NCI-H2081 (cell line): ENCODE results near the gene MOSPD3.
A peak's percentile ranks its signal among the peaks of the same experiment; 100 is the strongest.
"Not testable (repeated sequence)": the region's sequence is repeated elsewhere in the genome, so short reads cannot be mapped to it uniquely, and the experiment has no call there.

Experiments used
- DNase-seq, 2 experiments: peaks; one replicate each; lab custom pipeline; 2025; lab: John Stamatoyannopoulos, UW

Gene MOSPD3, protein sequence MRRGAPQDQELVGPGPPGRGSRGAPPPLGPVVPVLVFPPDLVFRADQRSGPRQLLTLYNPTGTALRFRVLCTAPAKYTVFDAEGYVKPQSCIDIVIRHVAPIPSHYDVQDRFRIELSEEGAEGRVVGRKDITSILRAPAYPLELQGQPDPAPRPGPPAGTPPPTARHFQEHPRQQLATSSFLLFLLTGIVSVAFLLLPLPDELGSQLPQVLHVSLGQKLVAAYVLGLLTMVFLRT

GRCh38 chr7:100611983-100612729, at the start of gene MOSPD3:
MOSPD3 (plus strand) TSS chr7:100612540; CDS start chr7:100612792, 252 bp downstream.
- peak; percentile 99 to 100 for DNase-seq

- DNase-seq: no peak
These were observed 49.2 kb upstream of the MOSPD3 start for GRCh38 chr7:100563100-100563564.

DNA sequence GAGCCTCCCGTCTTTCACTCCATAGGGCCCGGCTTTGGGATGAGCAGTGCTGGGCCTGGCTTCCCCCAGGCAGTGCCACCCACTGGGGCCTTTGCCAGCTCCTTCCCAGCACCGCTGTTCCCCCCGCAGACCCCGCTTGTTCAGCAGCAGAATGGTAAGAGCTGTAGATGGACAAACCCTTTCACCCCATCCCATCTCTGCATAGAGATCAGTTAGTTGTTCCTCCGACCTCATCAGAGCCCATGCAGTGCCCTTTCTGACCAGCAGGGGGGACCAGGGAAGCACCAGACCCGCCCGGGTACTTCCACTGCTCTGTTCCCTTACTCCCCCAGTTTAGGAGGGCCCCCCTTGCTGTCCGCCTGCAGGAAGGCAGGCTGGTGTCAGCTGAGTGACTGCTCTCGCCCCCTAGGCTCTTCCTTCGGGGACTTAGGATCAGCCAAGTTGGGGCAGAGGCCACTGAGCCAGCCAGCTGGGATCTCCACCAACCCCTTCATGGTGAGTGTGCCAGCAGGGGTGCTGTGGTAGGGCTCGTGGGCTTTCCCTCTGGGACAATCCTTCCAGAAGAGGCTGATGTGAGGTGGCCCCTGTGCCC, 48.4 kb upstream of the MOSPD3 start:
- peak; percentile 50 to 59 for DNase-seq

DNA sequence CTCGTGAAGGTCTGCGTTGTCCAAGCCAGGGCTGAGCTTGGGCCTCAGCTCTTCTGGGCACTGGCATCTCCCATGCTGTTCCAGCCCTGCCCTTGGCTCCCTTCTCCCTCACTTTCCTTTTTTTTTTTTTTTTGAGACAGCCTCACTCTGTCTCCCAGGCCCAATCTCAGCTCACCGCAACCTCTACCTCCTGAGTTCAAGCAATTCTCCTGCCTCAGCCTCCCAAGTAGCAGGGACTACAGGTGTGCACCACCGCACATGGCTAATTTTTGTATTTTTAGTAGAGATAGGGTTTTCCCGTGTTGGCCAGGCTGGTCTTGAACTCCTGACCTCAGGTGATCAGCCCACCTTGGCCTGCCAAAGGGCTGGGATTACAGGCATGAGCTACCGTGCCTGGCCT, 47.9 kb upstream of the MOSPD3 start:
- DNase-seq: not testable (repeated sequence)

DNA sequence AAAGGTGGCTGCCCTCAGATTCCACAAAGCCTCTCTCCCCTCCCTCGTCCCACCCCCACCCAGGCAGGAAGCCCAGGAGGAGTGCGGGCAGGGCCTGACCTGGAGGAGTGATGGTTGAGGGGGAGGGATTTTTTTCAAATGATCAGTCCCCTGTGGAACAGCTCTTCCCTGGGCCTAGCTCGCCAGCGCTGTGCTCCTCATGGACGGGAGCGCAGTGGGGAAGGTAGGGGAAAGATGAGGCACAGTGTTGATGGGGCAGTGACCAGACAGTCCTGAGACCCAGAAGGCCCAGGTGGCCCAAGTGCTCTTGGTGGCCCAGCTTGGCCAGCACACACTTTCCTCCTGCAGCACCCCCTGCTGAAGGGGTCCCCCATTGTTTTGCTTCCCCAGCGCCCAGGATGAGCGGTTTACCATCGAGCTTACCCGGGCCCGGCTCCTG, 47.2 kb upstream of the MOSPD3 start:
- DNase-seq: no peak

DNA sequence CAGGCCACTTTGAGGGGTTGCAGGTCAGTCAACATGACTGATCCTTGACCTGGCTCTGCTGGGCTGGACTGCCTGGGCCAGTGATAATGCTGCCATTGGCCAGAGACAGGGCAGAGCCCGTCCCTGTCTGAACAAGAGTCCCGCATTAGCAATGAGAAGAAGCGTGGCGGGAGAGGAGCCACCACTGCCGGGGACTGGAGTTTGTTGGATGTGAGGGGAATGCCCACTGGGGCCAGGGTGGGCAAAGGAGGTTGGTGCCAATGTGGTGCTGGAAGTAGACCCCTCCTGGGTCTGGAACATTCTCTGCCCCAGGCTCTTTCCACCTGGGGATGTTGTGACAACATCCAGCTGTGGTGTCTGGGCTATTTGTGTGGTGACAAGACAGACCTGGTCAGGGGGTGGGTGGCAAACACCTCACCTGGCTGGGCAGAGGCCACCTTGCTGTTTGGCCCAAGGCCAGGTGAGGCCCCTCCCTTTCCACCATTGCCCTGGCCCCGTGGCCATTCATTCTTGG, 46.3 kb upstream of the MOSPD3 start:
- no peak for DNase-seq

- no peak for DNase-seq
These were observed 45.2 kb upstream of the MOSPD3 start for GRCh38 chr7:100567031-100567730.

- no peak for DNase-seq
These were observed 44.6 kb upstream of the MOSPD3 start for GRCh38 chr7:100567751-100568175.

- no peak for DNase-seq
These were observed 44.0 kb upstream of the MOSPD3 start for GRCh38 chr7:100568176-100568895.

DNA sequence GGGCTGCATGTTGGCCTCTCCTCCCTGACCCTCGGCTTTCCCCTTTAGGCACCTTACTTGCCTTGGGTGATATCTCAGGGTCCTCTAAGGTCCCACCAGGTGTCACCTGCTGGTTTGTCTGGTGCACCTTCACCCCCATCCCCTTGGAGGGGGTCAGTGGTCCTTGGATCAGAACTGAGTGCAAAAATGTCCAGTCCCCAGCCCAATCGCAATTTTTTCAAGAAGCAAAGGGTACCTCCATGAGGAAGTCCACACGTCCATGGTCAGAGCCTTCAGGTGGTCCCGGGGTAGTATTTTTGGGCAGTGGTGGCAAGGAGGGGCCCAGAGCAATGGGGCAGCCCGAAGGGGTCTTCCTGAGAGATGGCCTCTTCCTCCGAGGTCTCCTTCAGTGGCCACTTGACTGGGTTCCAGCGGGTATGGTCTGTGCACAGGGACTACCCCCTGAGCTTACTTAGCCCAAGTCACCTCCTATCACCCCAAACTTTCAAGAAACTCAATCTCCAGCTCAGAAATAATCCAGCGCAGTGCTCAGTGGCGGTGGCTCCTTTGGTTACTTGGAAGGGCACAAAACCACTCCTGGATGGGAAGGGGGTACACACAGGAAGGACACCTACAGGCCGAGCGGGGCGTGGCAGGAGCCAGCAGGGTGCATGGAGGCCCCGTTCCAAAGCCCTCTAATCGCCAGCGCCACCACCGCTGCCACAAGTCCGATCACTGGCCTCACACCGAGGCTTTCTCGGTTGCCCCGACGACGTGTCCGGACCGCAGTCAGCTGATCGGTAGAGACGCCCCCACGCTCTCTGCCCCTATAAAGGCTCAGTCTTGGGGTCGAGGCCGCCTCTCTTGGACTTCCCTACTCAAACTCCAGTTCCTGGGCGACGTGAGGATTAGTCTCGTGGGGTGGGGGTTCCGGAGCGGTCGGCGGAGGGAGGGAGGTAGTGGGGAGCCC, 43.2 kb upstream of the MOSPD3 start:
- peak; percentile 33 to 34 for DNase-seq

DNA sequence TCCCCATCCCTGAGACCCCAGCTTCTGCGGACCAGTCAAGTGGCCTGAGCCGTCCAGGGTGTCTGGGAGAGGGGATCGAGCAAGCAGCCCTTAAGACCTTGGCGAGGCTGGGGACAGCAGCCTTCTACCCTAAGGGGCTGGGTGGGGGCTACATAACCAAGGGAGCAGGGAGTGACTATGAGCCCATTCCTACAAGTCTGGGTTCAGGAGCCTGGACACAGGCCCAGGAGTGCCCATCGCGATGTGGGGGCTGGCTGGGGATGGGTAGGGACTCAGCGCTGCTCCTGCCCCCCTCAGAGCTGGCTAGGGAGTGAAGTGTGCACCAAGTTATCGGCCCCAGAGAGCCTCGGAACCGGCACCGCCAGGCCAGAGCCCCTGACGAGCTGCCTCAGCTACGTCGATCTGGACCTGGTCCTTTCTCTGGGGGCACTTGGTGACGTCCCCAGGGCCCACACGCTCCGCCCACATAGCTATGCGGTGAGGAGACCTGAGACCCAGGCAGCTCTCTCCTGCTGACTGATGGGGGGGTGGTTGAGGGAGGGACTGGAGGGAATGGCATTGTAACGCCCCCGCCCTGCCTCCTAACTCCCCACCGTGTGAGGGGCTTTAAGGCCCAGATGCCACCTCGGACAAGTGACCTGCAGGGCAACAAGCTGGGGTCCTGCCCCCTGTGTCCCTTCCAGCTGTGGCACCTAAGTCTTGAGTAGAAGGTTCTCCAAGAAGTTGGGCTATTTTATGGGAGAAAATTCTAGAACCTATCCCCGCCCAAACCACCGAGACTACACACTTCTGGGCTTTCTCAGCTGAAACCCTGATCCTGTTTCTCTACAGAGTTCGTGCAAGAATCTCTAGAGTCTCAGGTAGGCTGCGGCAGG, 41.1 kb upstream of the MOSPD3 start:
- DNase-seq: no peak

GRCh38 chr7:100571829-100572116, 40.6 kb upstream of the MOSPD3 start:
- no peak for DNase-seq

DNA sequence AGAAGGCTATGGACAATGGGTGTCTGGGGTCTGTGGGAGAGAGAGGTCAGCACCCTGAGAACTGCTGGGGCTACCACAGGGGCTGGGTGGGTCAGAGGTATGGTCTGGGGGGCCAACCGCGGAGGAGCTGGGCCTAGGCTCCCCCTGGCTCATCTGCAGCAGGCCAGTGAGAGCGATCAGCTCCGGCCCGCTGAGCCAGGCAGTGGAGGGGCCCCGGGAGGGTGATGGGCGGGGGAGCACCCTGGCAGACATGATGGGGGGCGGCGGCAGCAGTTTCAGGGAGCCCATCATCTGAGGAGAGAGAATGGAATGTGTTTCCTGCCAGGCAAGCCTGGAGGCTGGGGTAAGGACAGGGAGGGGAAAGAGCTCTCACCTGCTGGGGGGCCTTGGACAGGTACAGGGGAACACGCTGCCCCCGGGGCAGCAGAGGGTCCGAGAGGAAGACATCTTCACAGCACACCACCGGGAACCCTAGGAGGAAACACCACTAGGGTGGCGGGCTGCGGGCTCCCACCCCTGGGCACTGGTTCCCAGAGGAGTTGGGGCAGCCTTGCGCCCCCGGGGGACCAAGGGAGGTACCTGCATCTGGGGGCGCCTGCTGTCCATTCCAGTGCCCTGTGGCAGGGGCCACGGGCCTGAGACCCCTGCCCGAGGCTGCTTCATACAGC, 39.9 kb upstream of the MOSPD3 start:
- no peak for DNase-seq

DNA sequence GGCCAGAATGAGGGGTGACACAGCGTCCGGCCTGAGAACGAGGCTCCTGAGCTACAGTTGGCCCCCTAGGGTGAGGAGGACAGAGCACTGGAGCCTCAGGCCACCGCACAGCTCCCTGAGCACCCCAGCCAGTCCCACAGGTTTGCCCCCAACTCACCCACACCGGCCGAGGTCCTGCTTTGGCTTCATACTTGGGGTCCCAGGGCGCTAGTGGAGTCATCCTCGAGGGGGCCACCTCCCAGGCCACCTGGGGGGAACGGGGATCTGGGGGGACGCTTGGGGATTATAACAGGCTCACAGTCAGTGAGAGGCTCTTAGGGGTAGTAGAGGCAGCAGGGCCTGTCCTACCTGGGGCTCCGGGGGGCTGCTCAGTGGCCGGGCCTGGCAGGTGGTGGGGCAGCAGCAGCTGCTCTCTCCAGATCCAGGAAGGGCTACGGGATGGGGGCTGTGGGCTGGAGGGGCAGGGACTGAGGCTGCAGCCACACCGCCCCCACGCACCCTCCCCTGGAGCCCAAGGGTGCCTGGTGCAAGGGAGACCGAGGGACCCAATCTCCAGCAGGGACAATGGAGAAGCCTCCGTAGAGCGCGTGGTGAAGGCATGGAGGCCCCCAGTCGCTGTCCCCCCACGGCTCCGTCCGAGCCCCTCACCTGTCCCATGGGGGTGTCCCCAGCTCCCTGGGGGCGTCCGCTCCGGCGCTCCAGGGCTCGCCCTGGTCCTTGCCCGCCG, 39.2 kb upstream of the MOSPD3 start:
- no peak for DNase-seq

DNA sequence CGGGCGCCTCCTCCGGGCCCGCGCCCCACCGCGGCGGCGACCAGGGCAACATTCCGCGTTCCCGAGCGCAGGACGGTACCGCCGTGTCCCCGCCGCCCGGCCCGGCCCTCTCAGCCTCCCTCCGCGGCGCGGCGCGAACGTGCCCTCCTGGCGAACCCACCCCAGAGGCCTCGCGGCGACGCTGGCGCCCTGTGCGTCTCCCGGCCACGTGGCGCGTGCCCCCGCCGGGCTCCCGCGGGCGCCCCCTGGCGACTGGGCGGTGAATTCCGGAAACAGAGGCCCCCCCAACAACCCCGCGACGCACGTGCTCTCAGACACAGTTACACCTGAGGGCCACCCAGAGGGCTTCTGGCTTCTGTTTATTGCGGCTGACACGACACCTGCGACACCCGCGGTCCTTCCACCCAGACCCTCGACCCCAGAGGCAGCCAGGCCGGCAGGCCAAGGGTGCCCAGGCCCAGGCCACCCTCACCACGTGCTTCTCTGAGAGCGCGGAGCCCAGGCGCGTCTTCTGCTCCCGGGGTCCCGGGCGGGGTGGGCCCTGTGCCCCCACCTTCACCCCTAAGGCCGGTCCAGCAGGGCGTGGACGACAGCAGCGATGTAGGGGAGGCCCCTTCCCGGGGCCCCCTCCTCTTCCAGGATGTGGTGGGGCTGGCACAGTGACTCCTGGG, 38.5 kb upstream of the MOSPD3 start, which contains the start of gene SAP25:
Gene SAP25 (minus strand): TSS at position 210 of the 671 bp plus-strand sequence. CDS start 158 bp downstream, at position 52.
- no peak for DNase-seq

DNA sequence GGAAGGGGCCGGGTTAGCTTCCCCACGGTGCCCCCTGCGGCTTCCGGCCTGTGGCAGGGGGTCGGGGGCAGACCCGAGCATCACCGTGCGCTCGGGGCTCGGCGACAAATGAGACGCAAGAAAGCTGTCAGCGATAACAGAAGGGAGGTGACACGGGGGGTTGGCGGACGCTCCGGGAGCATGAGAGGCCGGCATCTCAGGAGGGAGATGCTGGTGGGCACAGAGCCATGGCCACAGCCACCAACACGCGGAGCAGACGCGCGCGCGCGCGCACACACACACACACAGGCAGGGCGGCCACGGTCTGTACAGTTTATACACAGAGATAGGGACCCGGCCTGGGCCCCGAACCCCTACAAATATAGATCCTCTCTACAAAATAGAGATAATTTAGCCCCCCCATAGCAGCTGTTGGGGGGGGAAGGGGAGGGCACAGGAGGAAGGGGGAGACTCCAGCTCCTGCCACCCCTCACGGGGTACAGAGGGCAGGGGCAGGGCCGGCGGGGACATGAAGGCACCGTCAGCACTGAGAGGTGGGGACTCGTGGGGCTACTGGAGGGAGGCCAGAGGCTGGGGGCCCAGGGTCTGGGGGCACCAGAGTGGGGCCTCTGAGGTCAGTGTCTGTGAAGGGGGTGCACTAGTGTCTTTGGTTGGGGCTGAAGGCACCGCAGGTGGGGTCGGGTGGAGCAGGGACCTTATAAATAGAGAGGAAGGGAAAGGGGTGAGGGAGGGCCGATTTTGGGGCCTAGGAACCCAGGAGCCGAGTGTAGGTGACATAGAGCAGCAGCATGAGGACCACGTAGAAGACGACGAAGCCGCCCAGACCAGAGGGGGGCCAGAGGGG, 37.8 kb upstream of the MOSPD3 start:
- DNase-seq: no peak

GRCh38 chr7:100575206-100575631, 37.1 kb upstream of the MOSPD3 start:
- no peak for DNase-seq
